Activated T-cell treated with anti-CD3 and anti-CD28 coated beads for 24 hours (primary cell): ENCODE results near the gene ZER1.
"Not testable (repeated sequence)": the region's sequence is repeated elsewhere in the genome, so short reads cannot be mapped to it uniquely, and the experiment has no call there.

Source experiments
- DNase-seq: peaks from one replicate; pipeline ENCODE4 v3.0.0-alpha.2; 2020; ENCODE audit warnings: low read depth

The ZER1 gene

DNA sequence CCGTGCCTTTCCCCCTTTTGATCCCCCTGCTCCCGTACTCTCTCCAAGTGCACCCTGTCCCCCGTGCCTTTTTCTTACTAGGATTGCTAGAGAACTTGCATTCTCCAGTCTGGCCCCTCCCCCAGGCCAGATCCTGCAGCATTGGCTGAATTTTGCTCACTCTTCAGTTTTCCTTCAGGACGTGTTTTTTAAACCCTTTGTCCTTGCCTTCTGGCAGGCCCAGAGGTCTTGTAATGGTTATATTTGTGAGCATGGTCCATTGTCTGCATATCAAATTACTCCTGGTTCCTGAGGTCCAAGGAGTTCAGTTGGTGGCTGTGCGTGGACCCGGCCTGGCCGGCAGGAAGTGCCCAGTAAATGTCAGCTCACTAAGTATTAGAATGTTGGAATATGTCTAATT is 15.9 kb upstream of the ZER1 start:
- DNase-seq, result no peak

DNA sequence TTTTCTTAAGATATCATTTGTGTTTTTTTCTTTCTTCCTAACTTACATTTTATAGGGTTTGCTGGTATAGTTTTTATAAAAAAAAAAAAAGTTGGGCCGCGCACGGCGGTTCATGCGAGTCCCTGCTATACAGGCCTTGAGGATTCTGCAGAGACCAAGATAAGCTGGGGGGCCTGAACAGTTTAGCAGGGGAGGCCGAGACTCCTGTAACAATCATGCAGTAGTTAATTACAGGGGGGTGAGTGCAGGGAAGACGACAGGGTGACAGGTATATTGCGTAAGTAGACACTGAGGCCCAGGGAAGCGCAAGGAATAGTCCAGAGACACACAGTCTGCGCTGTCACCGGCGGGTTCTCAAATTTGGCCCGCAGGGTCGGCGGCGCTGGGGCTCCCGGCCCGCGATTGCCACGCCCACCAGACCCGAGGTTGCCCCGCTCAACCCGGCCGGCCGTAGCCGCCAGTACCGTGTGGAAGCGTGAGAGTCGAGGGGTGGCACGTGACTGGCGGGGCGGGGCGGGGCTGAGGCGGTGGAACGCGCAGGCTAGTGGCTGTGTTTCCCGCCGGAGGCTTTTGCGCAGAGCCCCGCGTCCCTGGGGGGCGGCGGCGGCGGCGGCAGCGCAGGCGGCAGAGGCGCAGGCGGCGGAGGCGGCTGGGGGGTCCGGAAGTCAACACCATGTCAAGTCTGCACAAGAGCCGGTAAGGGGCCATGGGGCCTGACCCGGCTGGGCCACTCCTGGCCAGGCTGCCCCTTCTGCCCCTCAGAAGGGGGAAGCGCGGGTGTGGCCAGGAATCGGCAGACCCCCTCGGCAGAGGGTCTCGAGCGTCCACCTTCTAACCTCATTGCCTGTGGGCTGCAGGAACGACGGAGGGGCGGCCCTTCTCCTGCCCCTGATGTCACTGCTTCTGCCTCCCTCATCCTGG is 15.2 kb upstream of the ZER1 start, which contains the start of gene TBC1D13:
TBC1D13 (plus strand) TSS at position 573 of the 921 bp plus-strand sequence; CDS start at position 674, 101 bp downstream.
- DNase-seq, result peak; percentile 86

DNA sequence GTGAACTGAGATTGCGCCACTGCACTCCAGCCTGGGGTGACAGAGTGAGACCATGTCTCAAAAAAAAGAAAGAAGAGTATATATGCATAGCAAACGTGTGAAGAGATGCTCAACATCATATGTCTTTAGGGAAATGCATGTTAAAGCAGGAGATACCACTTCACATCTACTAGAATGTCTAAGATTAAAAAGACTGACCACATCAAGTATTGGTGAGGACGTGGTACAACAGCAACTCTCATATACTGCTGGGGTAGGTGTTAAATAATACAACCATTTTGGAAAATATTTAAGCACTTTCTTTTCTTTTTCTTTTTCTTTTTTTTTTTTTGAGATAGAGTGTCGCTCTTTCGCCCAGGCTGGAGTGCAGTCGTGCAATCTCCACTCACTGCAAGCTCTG is 13.7 kb upstream of the ZER1 start:
- no peak for DNase-seq

- DNase-seq, result no peak
Observed at GRCh38 chr9:128782669-128783068, 10.9 kb upstream of the ZER1 start.

GRCh38 chr9:128781187-128782070 is 9.7 kb upstream of the ZER1 start:
- DNase-seq, result no peak

DNA sequence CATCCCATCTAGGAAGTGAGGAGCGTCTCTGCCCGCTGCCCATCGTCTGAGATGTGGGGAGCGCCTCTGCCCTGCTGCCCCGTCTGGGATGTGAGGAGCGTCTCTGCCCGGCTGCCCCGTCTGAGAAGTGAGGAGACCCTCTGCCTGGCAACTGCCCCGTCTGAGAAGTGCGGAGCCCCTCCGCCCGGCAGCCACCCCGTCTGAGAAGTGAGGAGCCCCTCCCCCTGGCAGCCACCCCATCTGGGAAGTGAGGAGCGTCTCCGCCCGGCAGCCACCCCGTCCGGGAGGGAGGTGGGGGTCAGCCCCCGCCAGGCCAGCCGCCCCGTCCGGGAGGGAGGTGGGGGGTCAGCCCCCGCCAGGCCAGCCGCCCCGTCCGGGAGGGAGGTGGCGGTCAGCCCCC is 8.4 kb upstream of the ZER1 start:
- not testable (repeated sequence) for DNase-seq

DNA sequence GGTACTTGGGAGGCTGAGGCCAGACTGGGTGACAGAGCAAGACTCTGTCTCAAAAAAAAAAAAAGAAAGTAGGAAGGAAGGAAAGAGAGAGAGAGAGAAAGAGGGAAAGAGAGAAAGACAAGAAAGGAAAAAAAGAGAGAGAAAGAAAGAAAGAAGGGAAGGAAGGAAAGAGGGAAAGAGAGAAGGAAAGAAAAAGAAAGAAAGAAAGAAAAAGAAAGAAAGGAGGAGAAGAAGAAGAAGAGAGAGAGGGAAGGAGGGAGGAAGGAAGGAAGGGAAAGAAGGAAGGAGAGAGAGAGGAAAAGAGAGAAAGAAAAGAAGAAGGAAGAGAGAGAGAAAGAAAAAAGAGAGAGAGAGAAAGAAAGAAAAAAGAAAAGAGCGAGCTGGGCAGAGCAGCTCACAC is 3.1 kb upstream of the ZER1 start:
- DNase-seq, result no peak

GRCh38 chr9:128773049-128773448 is 1.3 kb upstream of the ZER1 start:
- no peak for DNase-seq

GRCh38 chr9:128771094-128771721 is 519 bp downstream of the ZER1 start:
- DNase-seq, result no peak

DNA sequence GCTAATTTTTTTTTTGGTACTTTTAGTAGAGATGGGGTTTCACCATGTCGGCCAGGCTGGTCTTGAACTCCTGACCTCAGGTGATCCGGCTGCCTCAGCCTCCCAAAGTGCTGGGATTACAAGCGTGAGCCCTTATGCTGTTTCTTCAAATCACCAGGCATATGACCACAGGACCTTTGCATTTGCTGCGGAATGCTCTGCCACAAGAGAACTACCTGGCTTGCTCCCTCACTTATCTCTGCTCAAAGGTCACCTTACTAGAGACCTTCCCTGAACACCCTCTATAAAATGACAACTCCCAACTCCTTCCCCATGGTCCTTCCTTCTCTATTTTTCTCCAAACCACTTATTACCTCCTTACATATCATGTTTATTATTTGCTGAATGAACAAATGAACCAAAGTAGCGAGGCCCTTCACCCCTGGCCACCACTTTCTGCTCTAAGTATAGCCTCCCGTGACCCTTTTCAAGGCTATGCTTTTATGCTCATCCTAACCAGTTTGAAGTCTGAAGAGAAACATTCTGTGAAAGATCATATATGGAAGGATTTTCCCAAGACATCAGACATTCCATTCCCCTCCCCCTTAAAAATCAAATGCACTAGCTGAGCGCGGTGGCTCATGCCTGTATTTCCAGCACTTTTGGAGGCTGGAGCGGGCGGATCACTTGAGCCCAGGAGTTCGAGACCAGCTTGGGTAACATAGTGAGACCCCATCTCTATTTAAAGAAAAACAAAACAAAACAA is 1.3 kb downstream of the ZER1 start:
- DNase-seq, result no peak

GRCh38 chr9:128768606-128769005 is 3.1 kb downstream of the ZER1 start:
- no peak for DNase-seq

DNA sequence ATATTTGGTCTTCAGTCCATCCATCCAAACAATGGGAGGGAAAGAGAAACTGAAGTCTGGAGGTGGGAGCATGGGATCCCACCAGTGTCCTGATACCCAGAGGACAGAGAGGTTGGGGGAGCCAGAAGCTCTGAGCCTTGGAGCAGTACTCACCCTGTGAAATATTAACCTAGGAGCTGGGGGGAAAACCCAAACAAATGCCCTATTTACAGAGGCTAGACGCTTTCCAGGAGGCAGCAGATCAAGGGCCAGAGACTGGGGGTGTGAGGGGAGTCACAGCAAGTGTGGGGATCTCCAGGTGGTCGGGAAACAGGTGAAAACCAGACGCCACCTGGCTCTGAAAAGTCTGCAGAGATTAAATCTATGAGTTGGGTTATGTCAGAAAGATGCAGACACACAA is 6.2 kb downstream of the ZER1 start:
- DNase-seq, result no peak

- DNase-seq, result no peak
Observed at GRCh38 chr9:128764361-128764760, 7.4 kb downstream of the ZER1 start.

GRCh38 chr9:128762671-128763449 is 8.9 kb downstream of the ZER1 start:
- DNase-seq, result no peak

GRCh38 chr9:128757602-128758001 is 14.1 kb downstream of the ZER1 start:
- DNase-seq, result no peak

- DNase-seq, result no peak
Observed at GRCh38 chr9:128753627-128754026, 18.1 kb downstream of the ZER1 start.

DNA sequence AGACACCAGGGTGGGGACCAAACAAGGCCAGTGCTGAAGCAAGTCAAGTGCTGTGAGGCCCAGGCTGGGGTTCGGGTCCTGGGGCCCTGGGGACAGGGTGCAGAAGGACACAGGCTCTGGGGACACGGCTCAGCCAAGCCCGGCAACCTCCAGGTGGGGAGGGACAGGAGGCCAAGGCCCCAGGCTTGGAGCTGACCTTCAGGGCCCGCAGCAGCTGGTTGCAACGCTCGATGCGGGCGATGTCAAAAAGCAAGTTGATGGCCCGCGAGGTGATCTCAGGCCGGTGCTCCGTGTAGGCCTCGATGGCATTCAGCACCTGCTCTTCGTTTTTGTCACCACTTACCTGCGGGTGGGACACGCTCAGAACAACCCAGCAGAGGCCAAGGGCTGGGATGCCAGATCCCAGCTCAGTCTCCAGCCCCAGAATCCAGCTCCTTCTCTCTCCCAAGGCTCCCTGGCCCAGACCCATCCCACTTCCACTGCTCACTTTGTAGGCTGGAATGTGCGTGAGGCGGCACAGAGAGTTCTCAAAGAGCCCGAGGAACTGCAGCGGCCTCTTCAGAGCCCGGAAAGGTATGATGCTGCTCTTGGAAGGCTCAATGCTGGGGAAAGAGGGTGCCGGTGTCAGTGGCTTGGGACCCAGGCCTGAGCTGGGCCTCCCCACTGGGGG is 20.7 kb downstream of the ZER1 start:
- no peak for DNase-seq

DNA sequence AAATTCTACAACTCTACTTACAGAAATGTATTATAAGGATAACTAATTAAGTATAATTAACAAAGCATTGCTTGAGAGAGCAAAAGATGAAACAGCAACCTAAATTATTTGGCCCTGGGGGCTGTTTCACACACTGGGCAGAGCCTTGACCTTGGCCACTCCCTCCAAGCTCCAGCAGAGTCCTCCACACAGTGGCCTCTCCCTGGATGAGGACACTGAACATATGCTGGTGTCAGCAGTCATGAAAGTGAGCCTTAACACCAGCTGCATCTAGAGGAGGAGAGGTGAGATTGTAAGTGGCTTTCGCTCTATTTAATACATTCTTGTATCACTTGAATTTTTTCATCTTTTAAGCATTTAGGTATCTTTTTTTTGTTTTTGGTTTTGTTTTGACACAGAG is 24.5 kb downstream of the ZER1 start:
- no peak for DNase-seq

DNA sequence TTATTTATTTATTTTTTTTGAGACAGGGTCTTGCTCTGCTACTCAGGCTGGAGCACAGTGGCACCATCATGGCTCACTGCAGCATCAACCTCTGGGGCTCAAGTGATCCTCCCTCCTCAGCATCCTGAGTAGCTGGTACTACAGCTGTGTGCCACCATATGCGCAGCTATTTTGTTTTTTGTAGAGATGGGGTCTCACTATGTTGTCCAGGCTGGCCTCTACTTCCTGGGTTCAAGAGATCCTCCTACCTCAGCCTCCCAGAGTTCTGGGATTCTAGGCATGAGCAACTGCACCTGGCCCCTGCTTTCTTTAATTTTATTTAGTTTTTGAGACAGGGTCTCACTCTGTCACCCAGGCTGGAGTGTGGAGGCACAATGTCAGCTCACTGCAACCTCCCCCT is 28.3 kb downstream of the ZER1 start:
- DNase-seq, result no peak

GRCh38 chr9:128742401-128742800 is 29.3 kb downstream of the ZER1 start:
- DNase-seq, result no peak
